Duodenal mucosa (tissue), 2 donors: ENCODE data around the gene LAP3.
"Not testable (repeated sequence)": the region's sequence is repeated elsewhere in the genome, so short reads cannot be mapped to it uniquely, and the experiment has no call there.

ENCODE experiments used
- H3K27ac ChIP-seq: one replicate; pipeline ENCODE4 v1.7.0; 2013; ENCODE audit warnings: low read depth, low read length
- H3K27me3 ChIP-seq, 2 donors: one replicate each; pipeline ENCODE4 v1.7.0; 2013; ENCODE audit warnings: low read length in 2 of 2, control low read depth in 1 of 2; ENCODE audit not compliant: insufficient read depth in 2 of 2, control insufficient read depth in 1 of 2
- H3K36me3 ChIP-seq, 2 donors: one replicate each; pipeline ENCODE4 v1.7.0; 2013; ENCODE audit warnings: low read length in 2 of 2, control low read depth in 1 of 2; ENCODE audit not compliant: insufficient read depth in 2 of 2, control insufficient read depth in 1 of 2
- H3K4me1 ChIP-seq, 2 donors: one replicate each; pipeline ENCODE4 v1.7.0; 2013; ENCODE audit warnings: low read length in 2 of 2, control low read depth in 1 of 2; ENCODE audit not compliant: insufficient read depth in 2 of 2, control insufficient read depth in 1 of 2
- H3K4me3 ChIP-seq, 2 donors: one replicate each; pipeline ENCODE4 v1.7.0; 2013; ENCODE audit warnings: low read length in 2 of 2, low read depth in 1 of 2
- H3K9ac ChIP-seq, 2 donors: one replicate each; pipeline ENCODE4 v1.7.0; 2013; ENCODE audit warnings: low read length in 2 of 2, low read depth in 1 of 2
- H3K9me3 ChIP-seq, 2 donors: one replicate each; pipeline ENCODE4 v1.7.0; 2013; ENCODE audit warnings: low read length in 2 of 2, control low read depth in 1 of 2; ENCODE audit not compliant: control insufficient read depth in 1 of 2

Gene LAP3

DNA sequence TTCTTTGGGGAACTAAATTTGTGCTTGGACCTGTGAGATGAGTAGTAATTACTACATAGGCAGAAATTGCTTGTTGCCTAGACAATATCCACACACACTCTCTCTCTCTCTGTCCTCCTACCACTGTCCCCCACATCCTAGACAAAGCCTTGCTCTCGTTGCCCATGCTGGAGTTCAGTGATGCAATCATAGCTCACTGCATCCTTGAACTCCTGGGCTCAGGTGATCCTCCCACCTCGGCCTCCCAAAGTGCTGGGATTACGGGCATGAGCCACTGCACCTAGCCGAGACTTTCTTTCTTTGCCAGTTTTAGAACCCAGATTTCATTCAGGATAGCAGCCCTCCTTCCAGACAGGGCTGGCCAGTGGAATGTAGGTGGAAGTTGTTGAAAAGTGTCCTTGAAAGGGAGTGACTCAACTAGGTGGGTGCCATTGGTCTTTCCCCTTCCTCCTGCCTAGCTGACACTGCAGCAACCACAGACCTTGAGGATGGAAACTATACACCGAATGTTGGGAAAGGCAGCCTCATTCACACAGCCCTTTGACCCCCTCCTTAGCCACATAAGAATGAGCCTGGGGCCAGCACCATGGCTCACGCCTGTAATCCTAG, 16.8 kb upstream of the LAP3 start:
- no peaks in the 10 kb centered on the region for H3K27me3 ChIP-seq
- H3K4me3 ChIP-seq = no peak overlapping the region
- no peak overlapping the region for H3K9ac ChIP-seq
- H3K4me1 ChIP-seq = no peaks in the 10 kb centered on the region
- no peak overlapping the region for H3K27ac ChIP-seq
- H3K36me3 ChIP-seq = no peaks in the 10 kb centered on the region
- no peaks in the 10 kb centered on the region for H3K9me3 ChIP-seq

DNA sequence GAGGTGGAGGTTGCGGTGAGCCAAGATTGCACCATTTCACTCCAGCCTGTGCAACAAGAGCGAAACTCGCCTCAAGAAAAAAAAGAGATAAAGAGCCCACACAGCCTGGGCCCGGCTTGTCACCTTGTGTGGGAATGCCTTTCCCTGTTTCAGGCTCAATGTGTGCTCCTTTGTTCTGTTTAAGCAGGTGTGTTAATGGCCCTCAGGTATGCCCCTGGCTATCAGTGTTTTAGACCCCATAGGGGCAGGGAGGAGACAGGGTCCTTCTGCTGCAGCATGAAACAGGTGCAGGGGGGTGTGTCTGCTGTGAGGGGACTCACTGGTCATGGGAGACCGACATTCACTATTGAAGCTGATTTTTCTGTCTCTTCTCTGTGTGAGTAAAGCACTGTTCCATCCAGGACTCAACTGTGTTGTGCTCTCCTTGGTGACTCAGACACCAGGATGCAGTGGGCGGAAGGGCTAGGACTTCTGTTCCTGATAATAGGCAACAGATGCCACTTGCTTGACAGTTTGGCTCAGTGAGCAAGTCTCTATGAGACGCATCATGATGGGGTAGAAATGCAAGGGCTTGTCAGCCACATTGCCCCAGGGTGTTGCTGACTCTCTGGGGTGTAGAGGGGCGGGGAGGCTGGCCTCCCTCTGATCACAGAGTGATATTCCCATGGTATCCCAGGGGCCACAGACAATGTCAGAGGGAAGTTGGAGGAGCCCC, 15.6 kb upstream of the LAP3 start:
- Histone ChIP-seq H3K4me3 (no peak overlapping the region), H3K4me1 (no peaks in the 10 kb centered on the region), H3K9me3 (no peaks in the 10 kb centered on the region), H3K9ac (no peak overlapping the region), H3K36me3 (no peaks in the 10 kb centered on the region), H3K27ac (no peak overlapping the region), H3K27me3 (no peaks in the 10 kb centered on the region)

DNA sequence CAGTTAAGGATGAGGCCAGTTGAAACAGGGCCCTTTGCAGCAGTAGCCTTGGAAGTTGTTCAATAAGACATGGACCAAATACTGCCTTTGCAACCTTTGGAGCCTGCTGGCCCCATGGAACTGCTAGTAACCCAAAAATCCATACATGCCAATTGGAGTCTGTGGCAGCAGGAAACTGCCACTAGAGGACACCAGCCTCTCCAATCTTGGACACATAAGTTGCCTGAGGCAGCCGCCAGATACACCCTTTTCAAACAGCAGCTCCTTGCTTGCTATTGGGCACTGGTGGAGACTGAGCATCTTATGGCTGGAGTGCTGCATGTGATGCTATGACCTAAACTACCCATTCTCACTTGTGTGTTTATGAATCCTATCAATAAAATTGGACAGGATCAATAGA, 14.8 kb upstream of the LAP3 start:
- Histone ChIP-seq H3K9me3 (no peaks in the 10 kb centered on the region), H3K4me3 (no peak overlapping the region), H3K27me3 (no peaks in the 10 kb centered on the region), H3K4me1 (no peaks in the 10 kb centered on the region), H3K36me3 (no peaks in the 10 kb centered on the region), H3K9ac (no peak overlapping the region), H3K27ac (no peak overlapping the region)

DNA sequence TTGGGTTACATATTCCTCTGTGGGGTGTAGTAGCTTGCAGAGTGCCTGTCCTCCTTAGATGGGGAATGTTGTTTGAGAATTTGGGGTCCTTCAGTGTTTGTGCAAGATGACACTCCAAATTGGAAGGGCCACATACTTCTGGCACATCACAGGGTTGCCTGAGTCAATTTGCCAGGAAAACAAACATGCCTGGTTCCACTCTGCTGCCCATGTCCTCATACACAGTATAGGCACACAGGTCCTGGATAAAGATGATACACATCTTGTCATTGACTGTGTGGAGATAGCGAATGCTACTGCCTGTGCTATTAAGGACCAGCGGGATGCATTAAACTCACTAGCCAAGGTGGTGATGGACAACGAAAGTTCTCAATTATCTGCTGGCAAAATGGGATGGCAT, 11.2 kb upstream of the LAP3 start:
- Histone ChIP-seq H3K9me3 (no peaks in the 10 kb centered on the region), H3K4me3 (no peak overlapping the region), H3K27me3 (no peaks in the 10 kb centered on the region), H3K27ac (no peak overlapping the region), H3K4me1 (no peaks in the 10 kb centered on the region), H3K9ac (no peak overlapping the region), H3K36me3 (no peaks in the 10 kb centered on the region)

DNA sequence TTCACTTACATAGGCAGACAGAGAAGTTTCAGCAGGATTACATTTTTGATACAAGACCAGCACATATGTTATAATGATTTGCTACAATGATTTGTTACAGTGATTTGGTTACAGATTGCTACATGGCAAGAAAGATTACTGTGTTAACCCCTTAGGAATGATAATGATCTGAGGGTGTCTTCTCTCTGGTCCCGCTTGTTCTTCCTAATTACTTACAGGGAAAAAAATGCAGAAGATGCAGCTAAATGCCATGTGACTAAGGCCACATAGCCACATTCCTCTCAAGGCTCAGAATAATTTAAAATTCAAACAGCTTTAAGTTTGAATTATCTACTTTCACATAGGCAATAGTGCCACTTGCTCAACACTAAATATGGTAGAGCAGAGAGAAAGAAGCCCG, 9.7 kb upstream of the LAP3 start:
- Histone ChIP-seq H3K36me3 (no peaks in the 10 kb centered on the region), H3K9ac (no peak overlapping the region), H3K27ac (no peak overlapping the region), H3K4me3 (no peak overlapping the region), H3K4me1 (no peaks in the 10 kb centered on the region), H3K9me3 (no peaks in the 10 kb centered on the region), H3K27me3 (no peaks in the 10 kb centered on the region)

DNA sequence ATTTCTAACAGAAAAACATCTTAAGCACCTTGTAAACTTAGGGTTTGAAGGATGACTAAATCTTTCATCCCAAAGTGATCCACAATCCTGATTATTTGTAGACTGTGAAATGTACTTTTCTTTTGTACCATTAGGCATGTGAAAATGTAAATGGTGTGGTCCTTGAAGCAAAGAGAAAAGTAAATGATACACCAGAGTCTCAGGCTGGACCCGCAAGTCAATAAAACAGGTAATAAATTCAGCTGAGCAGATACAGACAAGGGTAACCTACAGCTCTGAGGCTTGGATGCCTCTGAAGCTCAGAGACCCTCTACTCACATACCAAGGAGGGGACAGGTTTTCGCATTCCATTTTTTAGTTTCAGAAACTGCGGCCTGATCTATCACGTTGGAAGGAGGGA, 2.8 kb upstream of the LAP3 start:
- no peaks in the 10 kb centered on the region for H3K27me3 ChIP-seq
- H3K9ac ChIP-seq = no peak overlapping the region
- H3K9me3 ChIP-seq = no peaks in the 10 kb centered on the region
- H3K36me3 ChIP-seq = no peaks in the 10 kb centered on the region
- H3K4me1 ChIP-seq = peaks cover 12 to 14% of the 10 kb centered on the region in 2 donors
- H3K27ac ChIP-seq = no peak overlapping the region
- H3K4me3 ChIP-seq = no peak overlapping the region

DNA sequence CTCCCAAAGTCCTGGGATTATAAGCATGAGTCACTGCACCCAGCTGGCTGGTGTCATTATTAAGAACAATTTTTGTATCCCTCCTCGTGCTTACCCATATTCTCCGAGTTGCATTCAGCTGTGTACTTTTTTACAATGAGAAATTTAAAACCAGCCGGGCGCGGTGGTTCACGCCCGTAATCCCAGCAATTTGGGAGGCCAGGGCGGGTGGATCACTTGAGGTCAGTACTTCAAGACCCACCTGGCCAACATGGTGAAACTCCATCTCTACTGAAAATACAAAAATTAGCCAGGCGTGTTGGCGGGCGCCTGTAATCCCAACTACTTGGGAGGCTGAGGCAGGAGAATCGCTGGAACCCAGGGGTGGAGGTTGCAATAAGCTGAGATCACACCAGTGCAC, 1.8 kb upstream of the LAP3 start:
- H3K4me1 ChIP-seq = peaks cover 20 to 24% of the 10 kb centered on the region in 2 donors
- H3K9ac ChIP-seq, H3K27ac ChIP-seq, H3K4me3 ChIP-seq, H3K9me3 ChIP-seq, H3K36me3 ChIP-seq, H3K27me3 ChIP-seq: not testable (repeated sequence)

DNA sequence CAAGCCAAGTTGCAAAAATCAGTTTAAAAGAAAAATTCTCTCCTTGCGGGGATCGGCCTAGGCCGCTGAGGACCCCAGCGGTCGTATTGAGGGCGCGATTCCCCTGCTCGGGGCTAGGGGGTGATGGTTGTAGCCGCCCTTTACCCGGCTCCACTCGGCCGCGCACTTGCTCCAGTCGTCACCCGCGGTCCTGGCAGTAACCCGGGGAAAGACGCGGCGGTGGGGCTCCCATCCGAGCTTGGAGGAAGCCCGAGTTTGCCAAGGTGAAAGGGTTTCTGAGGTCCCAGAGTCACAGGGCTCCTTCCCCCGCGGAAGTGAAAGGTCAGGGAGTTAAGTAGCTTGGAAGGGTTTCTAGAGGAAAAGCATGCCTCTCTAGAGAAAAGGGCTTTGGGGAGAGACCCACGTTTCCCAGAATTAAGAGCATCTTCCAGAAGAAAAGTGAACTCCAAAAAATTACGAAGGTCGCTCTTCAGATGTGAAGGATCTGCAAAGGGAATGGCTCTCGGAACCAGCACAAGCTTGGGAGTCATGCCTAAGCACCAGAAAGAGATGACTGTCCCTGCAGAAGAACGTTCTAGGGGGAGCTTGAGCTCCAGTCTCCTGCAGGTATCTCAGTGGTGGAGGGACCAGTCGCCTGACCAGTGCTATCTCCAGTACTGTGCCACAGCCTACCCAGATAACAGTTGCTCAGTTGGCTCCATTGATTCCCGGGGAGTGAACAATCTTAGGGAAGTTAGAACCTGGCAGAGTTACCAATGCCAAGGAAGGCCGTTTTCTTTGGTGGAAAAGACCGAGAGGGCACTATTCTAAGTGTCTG, 875 bp downstream of the LAP3 start:
- Histone ChIP-seq H3K27me3 (no peaks in the 10 kb centered on the region), H3K4me3 (peak overlapping the region; percentile 80 to 87), H3K27ac (peak overlapping the region; percentile 90), H3K4me1 (peaks cover 27 to 29% of the 10 kb centered on the region in 2 donors), H3K9me3 (no peaks in the 10 kb centered on the region), H3K9ac (peak overlapping the region; percentile 79 to 94), H3K36me3 (peaks cover 20 to 21% of the 10 kb centered on the region in 2 donors)

DNA sequence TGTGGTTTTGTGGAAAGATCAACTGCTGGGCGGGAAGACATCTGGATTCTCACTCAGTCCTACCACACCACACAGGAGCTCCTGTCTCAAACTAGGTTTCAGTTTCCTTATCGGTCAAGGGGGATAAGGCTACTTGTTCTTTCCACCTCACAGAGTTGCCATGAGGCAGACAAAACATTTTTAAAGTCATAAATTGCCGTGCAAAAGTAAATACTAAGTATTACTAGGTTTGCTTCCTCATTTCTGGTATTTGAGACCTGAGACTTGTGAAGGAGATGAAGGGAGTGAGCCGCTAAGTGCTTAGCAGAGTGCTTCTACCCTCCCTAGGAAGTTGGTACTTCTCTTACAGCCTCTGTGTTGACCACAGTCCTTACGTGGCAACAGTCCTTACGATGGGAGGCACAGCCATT, 1.5 kb downstream of the LAP3 start:
- Histone ChIP-seq H3K36me3 (peaks cover 26 to 27% of the 10 kb centered on the region in 2 donors), H3K27me3 (no peaks in the 10 kb centered on the region), H3K4me1 (peaks cover 27 to 29% of the 10 kb centered on the region in 2 donors), H3K9me3 (no peaks in the 10 kb centered on the region), H3K27ac (peak overlapping the region; percentile 15), H3K9ac (peak overlapping the region; percentile 79 to 94), H3K4me3 (peak overlapping the region; percentile 80 to 87)

DNA sequence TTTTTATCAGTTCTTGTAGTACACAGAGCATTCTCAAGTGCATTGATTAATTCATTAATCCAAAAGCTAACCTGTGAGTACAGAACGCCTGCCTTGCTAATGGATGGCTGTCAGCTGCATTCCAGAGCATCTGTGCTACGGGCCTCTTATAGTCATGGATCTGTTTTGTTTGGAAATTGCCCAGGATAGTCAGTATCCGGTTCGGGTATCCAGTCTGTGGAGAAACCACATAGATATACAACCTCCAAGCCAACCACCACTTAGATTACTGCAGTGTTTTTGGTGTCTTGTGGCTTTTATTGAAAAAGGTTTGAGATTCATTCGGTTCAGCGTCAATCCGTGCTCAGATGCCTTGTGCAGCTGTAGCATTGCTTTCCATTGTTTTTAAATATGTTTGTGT, 4.0 kb downstream of the LAP3 start:
- H3K4me3 ChIP-seq = peak overlapping the region in 1 of 2 donors; percentile 38
- peaks cover 47 to 52% of the 10 kb centered on the region in 2 donors for H3K36me3 ChIP-seq
- H3K4me1 ChIP-seq = peaks cover 23 to 29% of the 10 kb centered on the region in 2 donors
- peak overlapping the region in 1 of 2 donors; percentile 13 for H3K9ac ChIP-seq
- H3K9me3 ChIP-seq = no peaks in the 10 kb centered on the region
- H3K27ac ChIP-seq = no peak overlapping the region
- H3K27me3 ChIP-seq = no peaks in the 10 kb centered on the region
